GM18517 (cell line): ENCODE measurements around the gene WRNIP1.

ENCODE experiments used
- ATAC-seq: cut with Tn5 transposase; IDR thresholded peaks from one replicate; pipeline ENCODE4 v1.9.1; 2021; ENCODE audit warnings: mild to moderate bottlenecking, moderate library complexity; ENCODE audit not compliant: unreplicated experiment

The WRNIP1 gene

GRCh38 chr6:2740581-2740980 is 24.6 kb upstream of the WRNIP1 start:
- no peak for ATAC-seq

DNA sequence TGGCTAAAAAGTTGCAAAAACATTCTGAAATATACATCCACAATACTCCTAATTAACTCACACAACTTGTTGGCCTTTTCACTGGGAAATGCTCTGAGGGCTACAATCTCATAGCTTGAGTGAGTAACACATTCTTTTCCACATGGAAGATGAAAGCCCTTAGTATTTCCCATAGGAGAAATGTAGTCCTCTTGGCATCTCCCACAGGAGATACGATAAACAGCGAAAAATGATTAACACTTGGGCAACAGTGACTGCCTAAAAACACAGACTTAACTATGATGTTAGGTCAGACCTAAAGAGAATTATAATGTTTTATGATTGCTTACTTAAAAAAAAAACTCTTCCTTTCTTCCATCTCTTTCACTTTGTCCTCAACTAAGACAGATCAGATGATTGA is 23.4 kb upstream of the WRNIP1 start:
- no peak for ATAC-seq

GRCh38 chr6:2743280-2744208 is 21.6 kb upstream of the WRNIP1 start:
- ATAC-seq: no peak

DNA sequence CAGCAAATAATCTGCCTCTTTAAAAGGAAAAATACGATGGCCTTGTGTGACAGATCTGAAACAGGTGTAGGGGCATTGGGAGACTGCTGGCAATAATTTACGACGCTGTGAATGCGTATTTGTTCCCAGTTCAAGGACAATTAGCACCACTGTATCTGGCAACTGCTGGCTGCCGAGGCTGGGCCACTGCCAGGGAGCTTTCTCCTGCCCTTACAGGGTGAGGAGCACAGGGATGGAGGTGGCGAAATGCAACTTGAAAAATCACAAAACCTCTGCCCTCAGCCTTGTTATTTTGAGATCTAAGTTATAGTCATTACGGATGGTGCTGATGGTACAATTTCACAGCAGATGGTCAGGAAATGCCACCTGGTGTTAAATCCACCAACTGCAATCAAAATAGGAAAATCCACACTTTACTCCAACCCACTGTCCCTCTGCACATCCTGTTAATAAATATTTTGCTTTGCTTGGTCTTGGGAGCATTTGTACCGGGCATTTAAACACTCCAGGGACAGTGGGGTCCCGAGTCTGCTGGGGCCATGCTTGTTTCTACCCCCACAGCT is 20.9 kb upstream of the WRNIP1 start:
- ATAC-seq: no peak

- ATAC-seq: no peak
Measured at GRCh38 chr6:2744778-2745177, 20.4 kb upstream of the WRNIP1 start.

DNA sequence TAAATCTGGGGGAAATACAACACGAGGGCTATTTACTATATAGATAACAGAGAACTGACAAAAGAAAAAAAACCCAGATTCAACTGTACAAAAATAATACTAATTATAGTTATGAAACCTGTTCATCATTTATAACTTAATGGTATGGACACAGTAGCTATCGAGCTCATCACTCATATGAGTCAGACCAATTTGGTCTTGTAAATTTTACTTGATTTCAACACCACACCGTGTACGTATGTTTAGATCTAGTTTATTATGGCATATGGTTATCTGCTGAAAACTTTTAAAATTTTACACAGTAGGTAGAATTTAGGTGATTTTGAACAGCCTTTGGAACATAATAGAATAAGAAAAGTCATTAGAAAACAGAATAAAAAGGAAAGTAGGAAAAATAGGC is 19.9 kb upstream of the WRNIP1 start:
- no peak for ATAC-seq

- no peak for ATAC-seq
Measured at GRCh38 chr6:2746557-2747061, 18.6 kb upstream of the WRNIP1 start.

DNA sequence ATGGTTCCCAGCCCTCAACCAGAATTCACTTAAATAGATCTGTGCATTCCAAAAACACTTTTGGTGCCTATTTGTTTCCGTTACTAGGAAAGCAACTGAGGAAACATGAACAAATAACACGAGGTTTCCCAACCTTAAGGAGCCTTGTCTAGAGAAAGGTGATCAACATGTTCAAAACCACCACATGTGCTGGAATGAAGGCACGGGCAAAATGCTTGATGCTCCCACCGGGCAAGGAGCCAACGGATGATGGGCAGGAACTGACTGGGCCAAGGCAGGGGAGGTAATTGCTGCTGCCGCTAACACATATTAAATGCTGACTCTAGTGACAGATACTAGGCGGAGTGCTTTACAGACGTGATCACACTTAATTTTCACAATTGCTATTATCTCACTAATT is 17.0 kb upstream of the WRNIP1 start:
- no peak for ATAC-seq

DNA sequence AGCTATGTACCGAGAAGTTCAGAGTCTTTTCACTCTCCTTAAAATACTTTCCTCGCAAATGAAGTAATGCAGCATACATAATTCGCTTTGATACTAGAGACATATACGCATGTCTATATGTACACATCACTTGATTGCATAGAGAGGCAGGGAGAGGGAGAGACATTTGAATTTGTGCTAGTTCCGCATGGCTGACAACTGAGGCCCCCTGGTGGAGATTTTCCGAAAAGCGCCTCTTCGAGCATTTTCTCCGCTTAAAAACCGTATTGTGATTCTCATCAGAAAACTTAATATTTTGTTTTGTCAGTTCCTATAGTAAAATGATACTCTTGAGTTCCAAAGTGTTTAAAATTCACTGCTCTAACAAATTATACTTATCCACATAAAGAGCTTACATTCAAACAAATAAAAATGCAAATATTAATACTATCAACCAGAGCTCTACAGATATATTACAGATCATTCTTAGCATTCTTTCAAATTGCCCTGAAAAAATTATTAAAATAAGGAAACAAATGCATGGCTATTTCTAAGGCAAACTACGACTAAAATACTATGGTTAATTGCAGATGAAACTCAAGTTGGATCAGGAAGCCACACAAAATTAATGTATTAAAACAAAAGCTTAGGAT is 15.1 kb upstream of the WRNIP1 start:
- no peak for ATAC-seq

GRCh38 chr6:2750832-2751231 is 14.4 kb upstream of the WRNIP1 start, which contains the start of gene MYLK4:
Gene MYLK4, minus strand, starts transcription at chr6:2750922. Its CDS starts 1,628 bp downstream, at chr6:2749294.
- ATAC-seq: no peak

- no peak for ATAC-seq
Measured at GRCh38 chr6:2751871-2752270, 13.3 kb upstream of the WRNIP1 start.

DNA sequence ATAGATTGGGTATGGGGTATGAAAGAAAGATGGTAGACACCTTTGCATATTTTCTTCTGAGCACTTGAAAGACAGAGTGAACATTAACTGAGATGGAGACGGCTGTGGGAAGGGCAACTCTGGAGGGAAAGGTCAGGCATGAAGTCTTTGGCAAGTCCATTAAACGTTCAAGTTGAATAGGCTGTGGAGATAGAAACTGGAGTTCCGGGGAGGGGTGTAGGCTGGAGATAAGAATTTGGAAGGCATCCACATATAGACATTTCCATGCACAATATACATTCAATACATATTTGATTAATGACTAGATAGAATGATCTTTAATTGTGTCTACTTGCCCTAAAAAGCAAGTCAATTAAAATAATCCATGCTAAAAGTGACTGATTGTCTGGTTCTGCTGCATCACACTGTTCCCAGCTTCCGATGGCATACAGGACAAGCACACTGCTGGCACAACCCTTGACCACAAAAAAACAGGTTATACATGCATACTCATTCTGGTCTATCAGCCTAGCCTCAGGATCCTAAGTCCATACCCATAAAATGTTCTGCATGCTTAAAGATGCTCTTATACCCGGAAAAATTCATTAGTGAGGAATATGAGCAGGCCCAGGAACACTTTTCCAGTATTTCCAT is 12.6 kb upstream of the WRNIP1 start:
- ATAC-seq: no peak

GRCh38 chr6:2753110-2753489 is 12.1 kb upstream of the WRNIP1 start:
- ATAC-seq: no peak

DNA sequence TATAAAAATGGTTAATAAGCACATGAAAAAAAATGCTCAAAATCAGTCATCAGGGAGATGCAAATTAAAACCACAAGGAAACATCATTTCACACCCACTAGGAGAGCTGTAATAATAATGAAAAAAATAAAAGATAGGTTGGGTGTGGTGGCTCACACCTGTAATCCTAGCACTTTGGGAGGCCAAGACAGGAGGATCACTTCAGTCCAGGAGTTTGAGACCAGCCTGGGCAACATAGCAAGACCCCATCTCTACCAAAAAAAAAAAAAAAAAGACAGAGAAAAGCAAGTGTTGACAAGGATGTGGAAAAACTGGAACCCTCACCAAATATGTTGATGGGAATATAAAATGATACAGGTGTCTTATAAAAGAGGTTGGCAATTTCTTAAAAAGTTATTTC is 11.4 kb upstream of the WRNIP1 start:
- no peak for ATAC-seq

- no peak for ATAC-seq
Measured at GRCh38 chr6:2754393-2754792, 10.8 kb upstream of the WRNIP1 start.

- ATAC-seq: no peak
Measured at GRCh38 chr6:2754911-2755310, 10.3 kb upstream of the WRNIP1 start.

DNA sequence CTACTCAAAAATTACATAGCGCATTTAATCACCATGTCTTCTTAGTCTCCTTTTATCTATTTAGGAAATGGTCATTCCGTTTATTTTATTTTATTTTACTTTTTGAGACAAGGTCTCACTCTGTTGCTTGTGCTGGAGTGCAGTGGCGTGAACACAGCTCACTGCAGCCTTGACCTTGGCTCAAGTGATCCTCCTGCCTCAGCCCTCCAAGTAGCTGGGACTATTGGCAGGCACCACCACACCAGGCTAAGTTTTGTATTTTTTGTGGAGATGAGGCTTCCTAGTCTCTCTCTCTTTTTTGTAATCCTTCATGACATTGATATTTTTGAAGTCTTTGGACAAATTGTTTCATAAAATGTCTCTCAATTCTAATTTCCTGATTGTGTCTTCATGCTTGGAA is 9.7 kb upstream of the WRNIP1 start:
- no peak for ATAC-seq

- ATAC-seq: no peak
Measured at GRCh38 chr6:2756241-2756640, 9.0 kb upstream of the WRNIP1 start.

GRCh38 chr6:2756687-2757224 is 8.4 kb upstream of the WRNIP1 start:
- no peak for ATAC-seq

GRCh38 chr6:2758980-2759379 is 6.2 kb upstream of the WRNIP1 start:
- ATAC-seq: no peak
